IPS-NIHi7 (cell line): ENCODE measurements around the gene CSTF2.

ENCODE experiments used
- DNase-seq: peaks from one replicate; pipeline ENCODE4 v3.0.0; 2012; ENCODE audit warnings: mixed read lengths; ENCODE audit errors: extremely low spot score

CSTF2 gene

DNA sequence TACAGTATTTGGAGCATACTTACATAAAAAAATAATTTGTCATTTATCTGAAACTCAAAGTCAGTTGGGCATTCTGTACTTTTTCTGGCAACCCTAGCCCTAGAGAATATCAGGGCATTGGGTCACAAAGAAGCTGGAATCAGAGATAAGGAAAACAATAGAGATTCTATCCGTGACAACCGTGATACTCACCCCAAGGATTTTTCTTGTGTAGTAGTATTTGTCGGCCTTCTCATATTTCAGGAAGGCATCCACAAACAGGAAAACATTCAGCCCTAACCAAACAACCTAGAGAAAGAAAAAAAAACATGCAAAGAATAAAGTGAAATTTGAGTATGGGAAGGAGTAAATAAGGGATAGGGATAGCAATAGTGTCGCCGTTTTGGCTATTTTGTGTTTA is 50.3 kb downstream of the CSTF2 start:
- DNase-seq = no peak

DNA sequence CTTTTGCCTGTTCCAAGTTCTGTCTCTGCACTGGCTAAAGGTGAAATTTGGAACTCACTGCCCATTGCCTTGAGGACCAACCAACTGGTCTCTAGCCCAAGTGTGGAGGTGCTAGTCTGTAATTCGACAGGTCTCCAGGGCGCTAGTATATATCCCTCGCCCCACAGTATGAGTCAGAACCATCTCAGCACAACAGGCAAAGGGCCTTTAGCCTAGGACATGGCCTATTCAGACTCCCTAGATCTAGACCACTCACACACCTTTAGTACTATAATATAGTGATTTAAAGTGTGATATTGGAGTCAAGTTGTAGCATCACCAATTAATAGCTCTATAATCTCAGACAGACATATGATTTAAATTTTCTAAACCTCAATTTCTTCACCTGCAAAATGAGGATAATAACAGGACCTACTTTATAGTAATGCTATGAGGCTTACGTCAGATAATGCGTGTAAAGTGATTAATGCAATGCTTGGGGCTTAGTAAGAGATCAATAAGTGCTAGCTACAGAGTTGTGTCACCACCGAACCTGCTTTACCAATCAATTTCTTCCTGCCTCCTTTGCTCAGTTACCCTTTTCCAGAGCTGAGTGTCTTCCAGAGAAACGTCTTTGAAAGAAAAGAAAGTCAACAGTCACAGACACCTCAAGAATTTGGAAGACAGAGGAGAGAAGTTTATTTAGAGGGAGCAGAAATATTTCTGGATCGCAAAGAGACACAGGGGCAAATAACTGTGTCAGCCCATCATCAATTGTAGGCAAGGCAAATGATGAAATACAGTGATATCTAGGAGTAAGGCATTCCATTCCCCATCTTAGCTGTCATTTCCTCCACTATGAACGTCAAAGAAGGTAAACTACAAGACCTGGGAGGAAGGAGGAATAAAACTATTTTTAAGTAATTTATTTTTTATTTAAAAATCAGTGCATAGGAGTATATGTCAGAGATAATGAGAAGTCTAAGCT is 51.7 kb downstream of the CSTF2 start:
- no peak for DNase-seq

DNA sequence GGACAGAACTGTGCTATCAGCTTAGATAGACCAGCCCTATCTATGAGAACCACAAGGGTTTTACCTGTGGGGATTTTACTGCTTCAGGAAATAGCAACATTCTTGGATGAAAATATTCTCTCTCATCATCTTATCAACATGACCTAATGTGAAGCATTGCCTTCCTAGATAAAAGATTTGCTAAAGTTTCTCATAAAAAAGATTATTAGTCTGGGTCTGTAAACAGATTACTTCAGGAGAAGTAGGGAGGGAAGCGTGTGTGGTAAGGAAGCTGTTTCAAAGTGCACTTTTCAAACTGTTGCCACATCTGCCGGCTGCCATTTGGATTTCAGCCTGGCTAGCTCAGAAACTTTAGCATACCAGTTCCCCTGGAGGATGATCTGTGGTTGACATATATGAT is 54.1 kb downstream of the CSTF2 start, which contains the start of gene NOX1:
TSS of gene NOX1 (minus strand) at position 35 of the 400 bp plus-strand sequence. CDS start 220 bp downstream, outside the sequence.
- no peak for DNase-seq

DNA sequence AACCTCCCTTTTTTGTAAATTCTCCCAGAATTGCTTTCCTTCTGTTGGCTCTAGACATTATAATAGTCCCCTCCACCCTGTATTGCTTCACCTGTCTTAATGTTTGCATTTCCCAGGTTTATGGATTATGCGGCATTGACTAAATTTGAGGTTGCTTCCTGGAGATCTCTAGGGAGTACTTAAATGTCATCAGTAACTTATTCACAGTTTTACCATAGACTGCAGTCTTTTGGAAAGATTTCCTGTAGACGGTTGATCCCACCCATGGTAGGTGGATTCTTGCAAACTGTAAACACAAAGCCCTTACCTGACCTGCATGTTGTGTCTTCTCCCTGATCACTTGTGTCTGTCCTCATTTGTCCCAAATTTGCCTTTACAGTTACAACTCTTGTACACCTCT is 60.2 kb downstream of the CSTF2 start:
- DNase-seq = no peak

DNA sequence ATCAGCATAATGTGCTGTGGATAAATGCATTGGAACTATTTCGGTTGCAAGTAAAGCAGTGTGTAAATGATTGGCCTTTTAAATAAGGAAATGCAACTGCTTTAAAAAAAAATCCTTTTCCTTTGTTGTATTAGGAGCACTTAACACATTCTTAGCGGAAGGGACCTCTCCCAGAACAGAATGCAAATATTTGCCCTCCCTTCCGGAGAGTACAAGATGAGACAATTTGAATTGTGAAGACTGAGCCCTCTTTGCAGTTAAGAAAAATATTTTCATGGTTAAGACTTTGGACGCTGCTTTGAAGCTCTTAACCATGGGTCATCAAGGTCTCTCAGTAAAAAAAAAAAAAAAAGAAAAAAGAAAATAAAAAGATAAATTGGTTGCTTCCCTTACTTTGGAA is 63.5 kb downstream of the CSTF2 start:
- DNase-seq = no peak
